ENCODE results near the gene PTP4A2. TPM values are rescaled to one million over a fixed set of nuclear protein-coding genes. Genes with fewer than 3 reads are reported as not detected.
"Not testable (repeated sequence)": the region's sequence is repeated elsewhere in the genome, so short reads cannot be mapped to it uniquely, and the experiment has no call there.

Gene PTP4A2
- polyA plus RNA-seq, 1 donor, result 194 TPM

- not testable (repeated sequence) for DNase-seq (ENCODE audit: low read depth)
Measured at GRCh38 chr1:31925824-31926223, 12.3 kb downstream of the PTP4A2 start.

- DNase-seq (ENCODE audit: low read depth), result no peak
Measured at GRCh38 chr1:31924839-31925238, 13.3 kb downstream of the PTP4A2 start.

- DNase-seq (ENCODE audit: low read depth), result no peak
Measured at GRCh38 chr1:31923901-31924535, 14.2 kb downstream of the PTP4A2 start.

- no peak for DNase-seq (ENCODE audit: low read depth)
Measured at GRCh38 chr1:31920956-31921355, 17.2 kb downstream of the PTP4A2 start.

- no peak for DNase-seq (ENCODE audit: low read depth)
Measured at GRCh38 chr1:31919591-31919990, 18.6 kb downstream of the PTP4A2 start.

GRCh38 chr1:31915438-31915837 is 22.7 kb downstream of the PTP4A2 start:
- no peak for DNase-seq (ENCODE audit: low read depth)

- no peak for DNase-seq (ENCODE audit: low read depth)
Measured at GRCh38 chr1:31913968-31914367, 24.2 kb downstream of the PTP4A2 start.

GRCh38 chr1:31912839-31913239 is 25.3 kb downstream of the PTP4A2 start:
- no peak for DNase-seq (ENCODE audit: low read depth)

GRCh38 chr1:31911994-31912780 is 26.0 kb downstream of the PTP4A2 start:
- no peak for DNase-seq (ENCODE audit: low read depth)

- no peak for DNase-seq (ENCODE audit: low read depth)
Measured at GRCh38 chr1:31910933-31911332, 27.2 kb downstream of the PTP4A2 start.

- no peak for DNase-seq (ENCODE audit: low read depth)
Measured at GRCh38 chr1:31909691-31910090, 28.5 kb downstream of the PTP4A2 start.

- DNase-seq (ENCODE audit: low read depth), result no peak
Measured at GRCh38 chr1:31906557-31906956, 31.6 kb downstream of the PTP4A2 start.

- no peak for DNase-seq (ENCODE audit: low read depth)
Measured at GRCh38 chr1:31905681-31906080, 32.5 kb downstream of the PTP4A2 start.

- no peak for DNase-seq (ENCODE audit: low read depth)
Measured at GRCh38 chr1:31905093-31905509, 33.1 kb downstream of the PTP4A2 start.

- no peak for DNase-seq (ENCODE audit: low read depth)
Measured at GRCh38 chr1:31904339-31905092, 33.7 kb downstream of the PTP4A2 start.

GRCh38 chr1:31902510-31902860 is 35.7 kb downstream of the PTP4A2 start:
- no peak for DNase-seq (ENCODE audit: low read depth)

- no peak for DNase-seq (ENCODE audit: low read depth)
Measured at GRCh38 chr1:31901838-31902509, 36.2 kb downstream of the PTP4A2 start.

- no peak for DNase-seq (ENCODE audit: low read depth)
Measured at GRCh38 chr1:31900790-31901189, 37.4 kb downstream of the PTP4A2 start.

GRCh38 chr1:31897526-31898100 is 40.6 kb downstream of the PTP4A2 start:
- no peak for DNase-seq (ENCODE audit: low read depth)

GRCh38 chr1:31895474-31896198 is 42.5 kb downstream of the PTP4A2 start:
- not testable (repeated sequence) for DNase-seq (ENCODE audit: low read depth)

- DNase-seq (ENCODE audit: low read depth), result no peak
Measured at GRCh38 chr1:31891280-31891679, 46.9 kb downstream of the PTP4A2 start.
